WTC11 (cell line): ENCODE results near the gene HOXB6. TPM values are rescaled to one million over a fixed set of nuclear protein-coding genes. Genes with fewer than 3 reads are reported as not detected.

Experiments
- ATAC-seq: fragments of 200-7000 bp; cut with Tn5 transposase; 2 replicates; pipeline ENCODE4 v1.10.0; 2021; ENCODE audit warnings: mild to moderate bottlenecking, moderate library complexity
- CTCF ChIA-PET: fragments of 300-600 bp; sonication (Branson Sonifier 250); formaldehyde crosslinking; loops from one replicate; lab custom pipeline; 2021; ENCODE audit warnings: antibody characterized with exemption; lab: Charles Lee
- POLR2A ChIA-PET: fragments of 350-600 bp; sonication (Branson Sonifier 250); formaldehyde crosslinking; loops from one replicate; lab custom pipeline; 2021; ENCODE audit warnings: antibody characterized with exemption; lab: Charles Lee
- DNase-seq: peaks from one replicate; pipeline ENCODE4 v3.0.0; 2021; ENCODE audit warnings: low spot score
- H3K27ac Mint-ChIP-seq: 2 replicates; pipeline ENCODE4 v1.8.0; 2021; ENCODE audit warnings: mixed read lengths
- H3K27me3 Mint-ChIP-seq: 2 replicates; pipeline ENCODE4 v1.8.0; 2021; ENCODE audit warnings: low read depth, mild to moderate bottlenecking, moderate library complexity, mixed read lengths
- H3K36me3 Mint-ChIP-seq: 2 replicates; pipeline ENCODE4 v1.8.0; 2021; ENCODE audit warnings: mixed read lengths
- H3K4me1 Mint-ChIP-seq: 2 replicates; pipeline ENCODE4 v1.8.0; 2022; ENCODE audit warnings: mixed read lengths
- H3K4me3 Mint-ChIP-seq: 2 replicates; pipeline ENCODE4 v1.8.0; 2021; ENCODE audit warnings: mild to moderate bottlenecking, moderate library complexity, mixed read lengths
- H3K9me3 Mint-ChIP-seq: 2 replicates; pipeline ENCODE4 v1.8.0; 2021; ENCODE audit warnings: mixed read lengths
- E2F1 ChIP-seq: sonication (generic); formaldehyde crosslinking; IDR thresholded peaks from 2 replicates; pipeline ENCODE4 v1.8.0; 2022; ENCODE audit warnings: mild to moderate bottlenecking, missing genetic modification reagents
- FOXJ3 ChIP-seq: sonication (generic); formaldehyde crosslinking; IDR thresholded peaks from 2 replicates; pipeline ENCODE4 v1.9.0; 2021; ENCODE audit warnings: missing genetic modification reagents, mild to moderate bottlenecking, borderline replicate concordance
- GTF2I ChIP-seq: fragments of 250-450 bp; sonication (Bioruptor Pico); conservative IDR thresholded peaks from 2 replicates; pipeline ENCODE4 v1.4.0; 2021; ENCODE audit warnings: mild to moderate bottlenecking
- HMGA2 ChIP-seq: fragments of 250-450 bp; sonication (Bioruptor Pico); IDR thresholded peaks from 2 replicates; pipeline ENCODE4 v1.4.0; 2021; ENCODE audit warnings: mild to moderate bottlenecking, moderate library complexity
- JAZF1 ChIP-seq: fragments of 250-450 bp; sonication (Bioruptor Pico); IDR thresholded peaks from 2 replicates; pipeline ENCODE4 v1.9.0; 2021; ENCODE audit warnings: moderate library complexity, mild to moderate bottlenecking, inconsistent platforms
- MXD4 ChIP-seq: fragments of 250-450 bp; sonication (Bioruptor Pico); IDR thresholded peaks from 2 replicates; pipeline ENCODE4 v1.8.0; 2021; ENCODE audit warnings: mild to moderate bottlenecking, moderate library complexity, borderline replicate concordance
- PREB ChIP-seq: sonication (generic); formaldehyde crosslinking; IDR thresholded peaks from 2 replicates; pipeline ENCODE4 v1.8.1; 2022; ENCODE audit warnings: mild to moderate bottlenecking, missing genetic modification reagents, moderate library complexity, borderline replicate concordance
- RELA ChIP-seq: sonication (generic); formaldehyde crosslinking; IDR thresholded peaks from 2 replicates; pipeline ENCODE4 v1.8.1; 2022; ENCODE audit warnings: missing genetic modification reagents, mild to moderate bottlenecking, borderline replicate concordance
- RORB ChIP-seq: fragments of 250-450 bp; sonication (Bioruptor Pico); IDR thresholded peaks from 2 replicates; pipeline ENCODE4 v1.9.0; 2021; ENCODE audit warnings: mild to moderate bottlenecking
- SP1 ChIP-seq: sonication (generic); formaldehyde crosslinking; conservative IDR thresholded peaks from 2 replicates; pipeline ENCODE4 v1.8.1; 2022; ENCODE audit warnings: missing genetic modification reagents
- TEAD4 ChIP-seq: sonication (generic); formaldehyde crosslinking; IDR thresholded peaks from 2 replicates; pipeline ENCODE4 v1.8.0; 2022; ENCODE audit warnings: mild to moderate bottlenecking, missing genetic modification reagents
- ZNF121 ChIP-seq: sonication (generic); formaldehyde crosslinking; IDR thresholded peaks from 2 replicates; pipeline ENCODE4 v1.8.0; 2023; ENCODE audit warnings: missing genetic modification reagents
- ZNF138 ChIP-seq: sonication (generic); formaldehyde crosslinking; conservative IDR thresholded peaks from 2 replicates; pipeline ENCODE4 v1.8.1; 2022; ENCODE audit warnings: mild to moderate bottlenecking, moderate library complexity, missing genetic modification reagents
- ZNF219 ChIP-seq: sonication (generic); formaldehyde crosslinking; IDR thresholded peaks from 2 replicates; pipeline ENCODE4 v1.8.0; 2023; ENCODE audit warnings: missing genetic modification reagents, mild to moderate bottlenecking, borderline replicate concordance
- ZNF232 ChIP-seq: sonication (generic); formaldehyde crosslinking; IDR thresholded peaks from 2 replicates; pipeline ENCODE4 v1.8.0; 2022; ENCODE audit warnings: mild to moderate bottlenecking, missing genetic modification reagents
- ZNF396 ChIP-seq: fragments of 250-450 bp; sonication (Bioruptor Pico); IDR thresholded peaks from 2 replicates; pipeline ENCODE4 v1.8.0; 2021; ENCODE audit warnings: mild to moderate bottlenecking, moderate library complexity, borderline replicate concordance
- ZNF425 ChIP-seq: fragments of 250-450 bp; sonication (Bioruptor Pico); conservative IDR thresholded peaks from 2 replicates; pipeline ENCODE4 v1.9.0; 2021; ENCODE audit warnings: mild to moderate bottlenecking
- total RNA-seq: library from RNA; stranded (reverse); gene quantifications from 3 replicates; pipeline ENCODE4 v1.2.3, GENCODE V29; 2021
- TF ChIP-seq, protein P1 (sequence below): sonication (generic); formaldehyde crosslinking; conservative IDR thresholded peaks from 2 replicates; pipeline ENCODE4 v1.8.1; 2023; ENCODE audit warnings: mild to moderate bottlenecking, low read depth, missing genetic modification reagents, moderate library complexity
- TF ChIP-seq, protein P2 (sequence below): fragments of 250-450 bp; sonication (Bioruptor Pico); IDR thresholded peaks from 2 replicates; pipeline ENCODE4 v1.9.0; 2021; ENCODE audit warnings: mild to moderate bottlenecking, borderline replicate concordance
- TF ChIP-seq, protein P3 (sequence below): sonication (generic); formaldehyde crosslinking; IDR thresholded peaks from 2 replicates; pipeline ENCODE4 v1.8.1; 2023; ENCODE audit warnings: mild to moderate bottlenecking, missing genetic modification reagents

Gene HOXB6
- total RNA-seq, 1 experiment from 2014 or later = not detected

- TF ChIP-seq, protein P1, sequence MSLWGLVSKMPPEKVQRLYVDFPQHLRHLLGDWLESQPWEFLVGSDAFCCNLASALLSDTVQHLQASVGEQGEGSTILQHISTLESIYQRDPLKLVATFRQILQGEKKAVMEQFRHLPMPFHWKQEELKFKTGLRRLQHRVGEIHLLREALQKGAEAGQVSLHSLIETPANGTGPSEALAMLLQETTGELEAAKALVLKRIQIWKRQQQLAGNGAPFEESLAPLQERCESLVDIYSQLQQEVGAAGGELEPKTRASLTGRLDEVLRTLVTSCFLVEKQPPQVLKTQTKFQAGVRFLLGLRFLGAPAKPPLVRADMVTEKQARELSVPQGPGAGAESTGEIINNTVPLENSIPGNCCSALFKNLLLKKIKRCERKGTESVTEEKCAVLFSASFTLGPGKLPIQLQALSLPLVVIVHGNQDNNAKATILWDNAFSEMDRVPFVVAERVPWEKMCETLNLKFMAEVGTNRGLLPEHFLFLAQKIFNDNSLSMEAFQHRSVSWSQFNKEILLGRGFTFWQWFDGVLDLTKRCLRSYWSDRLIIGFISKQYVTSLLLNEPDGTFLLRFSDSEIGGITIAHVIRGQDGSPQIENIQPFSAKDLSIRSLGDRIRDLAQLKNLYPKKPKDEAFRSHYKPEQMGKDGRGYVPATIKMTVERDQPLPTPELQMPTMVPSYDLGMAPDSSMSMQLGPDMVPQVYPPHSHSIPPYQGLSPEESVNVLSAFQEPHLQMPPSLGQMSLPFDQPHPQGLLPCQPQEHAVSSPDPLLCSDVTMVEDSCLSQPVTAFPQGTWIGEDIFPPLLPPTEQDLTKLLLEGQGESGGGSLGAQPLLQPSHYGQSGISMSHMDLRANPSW (CRISPR knock-in tag) = no peak
- TF ChIP-seq ZNF121 (no peak), JAZF1 (CRISPR knock-in tag) (no peak), ZNF425 (no peak), ZNF232 (CRISPR knock-in tag) (no peak)
- TF ChIP-seq, protein P2, sequence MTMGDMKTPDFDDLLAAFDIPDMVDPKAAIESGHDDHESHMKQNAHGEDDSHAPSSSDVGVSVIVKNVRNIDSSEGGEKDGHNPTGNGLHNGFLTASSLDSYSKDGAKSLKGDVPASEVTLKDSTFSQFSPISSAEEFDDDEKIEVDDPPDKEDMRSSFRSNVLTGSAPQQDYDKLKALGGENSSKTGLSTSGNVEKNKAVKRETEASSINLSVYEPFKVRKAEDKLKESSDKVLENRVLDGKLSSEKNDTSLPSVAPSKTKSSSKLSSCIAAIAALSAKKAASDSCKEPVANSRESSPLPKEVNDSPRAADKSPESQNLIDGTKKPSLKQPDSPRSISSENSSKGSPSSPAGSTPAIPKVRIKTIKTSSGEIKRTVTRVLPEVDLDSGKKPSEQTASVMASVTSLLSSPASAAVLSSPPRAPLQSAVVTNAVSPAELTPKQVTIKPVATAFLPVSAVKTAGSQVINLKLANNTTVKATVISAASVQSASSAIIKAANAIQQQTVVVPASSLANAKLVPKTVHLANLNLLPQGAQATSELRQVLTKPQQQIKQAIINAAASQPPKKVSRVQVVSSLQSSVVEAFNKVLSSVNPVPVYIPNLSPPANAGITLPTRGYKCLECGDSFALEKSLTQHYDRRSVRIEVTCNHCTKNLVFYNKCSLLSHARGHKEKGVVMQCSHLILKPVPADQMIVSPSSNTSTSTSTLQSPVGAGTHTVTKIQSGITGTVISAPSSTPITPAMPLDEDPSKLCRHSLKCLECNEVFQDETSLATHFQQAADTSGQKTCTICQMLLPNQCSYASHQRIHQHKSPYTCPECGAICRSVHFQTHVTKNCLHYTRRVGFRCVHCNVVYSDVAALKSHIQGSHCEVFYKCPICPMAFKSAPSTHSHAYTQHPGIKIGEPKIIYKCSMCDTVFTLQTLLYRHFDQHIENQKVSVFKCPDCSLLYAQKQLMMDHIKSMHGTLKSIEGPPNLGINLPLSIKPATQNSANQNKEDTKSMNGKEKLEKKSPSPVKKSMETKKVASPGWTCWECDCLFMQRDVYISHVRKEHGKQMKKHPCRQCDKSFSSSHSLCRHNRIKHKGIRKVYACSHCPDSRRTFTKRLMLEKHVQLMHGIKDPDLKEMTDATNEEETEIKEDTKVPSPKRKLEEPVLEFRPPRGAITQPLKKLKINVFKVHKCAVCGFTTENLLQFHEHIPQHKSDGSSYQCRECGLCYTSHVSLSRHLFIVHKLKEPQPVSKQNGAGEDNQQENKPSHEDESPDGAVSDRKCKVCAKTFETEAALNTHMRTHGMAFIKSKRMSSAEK (CRISPR knock-in tag) = no peak
Measured at GRCh38 chr17:48561884-48562810, 42.6 kb downstream of the HOXB6 start (continued).

GRCh38 chr17:48559840-48560817, 44.7 kb downstream of the HOXB6 start:
- CTCF ChIA-PET = interaction anchor here (0.8 to 1.9 kb wide), 5 partner anchors 10 to 535 kb away, joined by 3 to 7 read pairs (median 4); no protein-coding TSS in a partner anchor
- Mint-ChIP-seq H3K9me3 (no peaks in the 10 kb centered on the region), H3K4me1 (peaks cover 32% of the 10 kb centered on the region), H3K4me3 (no peak overlapping the region), H3K27me3 (peaks cover 90% of the 10 kb centered on the region; the same call in 1 of the 2 replicates), H3K36me3 (no peaks in the 10 kb centered on the region), H3K27ac (no peak overlapping the region)
- POLR2A ChIA-PET = no interaction called here
- no peak for ATAC-seq
- no peak for DNase-seq
- TF ChIP-seq MXD4 (CRISPR knock-in tag) (no peak), PREB (no peak), ZNF219 (CRISPR knock-in tag) (no peak), E2F1 (CRISPR knock-in tag) (no peak), ZNF232 (CRISPR knock-in tag) (no peak), RORB (CRISPR knock-in tag) (no peak), HMGA2 (CRISPR knock-in tag) (no peak), TEAD4 (CRISPR knock-in tag) (no peak), RELA (CRISPR knock-in tag) (no peak), FOXJ3 (CRISPR knock-in tag) (no peak), ZNF138 (CRISPR knock-in tag) (no peak), ZNF396 (no peak), GTF2I (CRISPR knock-in tag) (no peak), SP1 (CRISPR knock-in tag) (no peak)
- TF ChIP-seq, protein P3, sequence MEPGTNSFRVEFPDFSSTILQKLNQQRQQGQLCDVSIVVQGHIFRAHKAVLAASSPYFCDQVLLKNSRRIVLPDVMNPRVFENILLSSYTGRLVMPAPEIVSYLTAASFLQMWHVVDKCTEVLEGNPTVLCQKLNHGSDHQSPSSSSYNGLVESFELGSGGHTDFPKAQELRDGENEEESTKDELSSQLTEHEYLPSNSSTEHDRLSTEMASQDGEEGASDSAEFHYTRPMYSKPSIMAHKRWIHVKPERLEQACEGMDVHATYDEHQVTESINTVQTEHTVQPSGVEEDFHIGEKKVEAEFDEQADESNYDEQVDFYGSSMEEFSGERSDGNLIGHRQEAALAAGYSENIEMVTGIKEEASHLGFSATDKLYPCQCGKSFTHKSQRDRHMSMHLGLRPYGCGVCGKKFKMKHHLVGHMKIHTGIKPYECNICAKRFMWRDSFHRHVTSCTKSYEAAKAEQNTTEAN (CRISPR knock-in tag) = no peak
